ENCODE results near the gene FANCE. TPM values are rescaled to one million over a fixed set of nuclear protein-coding genes. Genes with fewer than 3 reads are reported as not detected.

FANCE gene
- total RNA-seq, 1 experiment from 2014 or later = 4.3 TPM

DNA sequence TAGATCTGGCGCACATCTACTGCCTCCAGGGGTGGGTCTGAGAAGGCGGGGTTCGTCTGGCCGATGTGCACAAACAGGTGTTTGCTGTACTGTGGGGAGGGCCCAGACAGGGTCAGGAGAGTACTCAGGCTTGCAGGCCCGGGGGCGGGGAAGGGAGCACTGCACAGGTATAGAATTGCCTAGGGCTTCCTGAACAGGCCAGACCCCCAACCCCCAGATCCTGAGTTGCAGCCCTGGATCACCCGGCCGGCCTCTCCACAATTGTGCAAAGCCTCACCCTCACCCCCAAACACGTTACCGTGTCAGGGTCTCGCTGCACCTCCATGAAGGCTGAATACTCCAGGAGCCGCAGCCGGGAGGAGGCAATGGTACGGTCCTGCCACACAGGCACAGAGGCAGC lies 23.9 kb downstream of the FANCE start:
- TF ChIP-seq POLR2AphosphoS5 (IDR thresholded peaks at IDR 0.05; ENCODE audit: low read depth, low read length) = no peak
- no peak for TF ChIP-seq TCF7L2 (IDR thresholded peaks at IDR 0.05; ENCODE audit: low read depth, low read length)
- TF ChIP-seq CTCF (IDR thresholded peaks at IDR 0.05) = no peak
- ATAC-seq = no peak
- CTCF ChIA-PET = no interaction called here
- no peak for DNase-seq (ENCODE audit: low read depth, low spot score)
- H3K27ac ChIP-seq (ENCODE audit: low read length) = no peak overlapping the region
- peaks cover 8% of the 10 kb centered on the region; the same call in 1 of the 2 replicates for H3K36me3 ChIP-seq (ENCODE audit: control insufficient read depth, insufficient read depth, low read length)
- H3K9me3 ChIP-seq (ENCODE audit: control insufficient read depth, insufficient read depth, low read depth, low read length) = no peaks in the 10 kb centered on the region
- H3K4me1 ChIP-seq (ENCODE audit: control insufficient read depth, insufficient read depth, low read length) = peaks cover 26% of the 10 kb centered on the region
- intact Hi-C loops (cut with micrococcal nuclease; ENCODE audit: unreplicated experiment) (no loop called here), in situ Hi-C loops (cut with HindIII; ENCODE audit: low pct_unique_long_range_greater_than_20kb, low sequenced_read_pairs) (no loop called here)
- H3K4me3 ChIP-seq (ENCODE audit: low read depth in 2 of 2, low read length in 2 of 2) = no peak overlapping the region
- no peaks in the 10 kb centered on the region for H3K27me3 ChIP-seq (ENCODE audit: control insufficient read depth, insufficient read depth, low read length)
- no TSS peak for BruUV-seq (replicated peaks)
- POLR2A ChIA-PET = no interaction called here

- H3K36me3 ChIP-seq (ENCODE audit: control insufficient read depth, insufficient read depth, low read length) = peaks cover 5% of the 10 kb centered on the region; the same call in 1 of the 2 replicates
- in situ Hi-C loops (cut with HindIII; ENCODE audit: low pct_unique_long_range_greater_than_20kb, low sequenced_read_pairs) = no loop called here
- CTCF ChIA-PET = interaction anchor here (0.6 kb wide), 1 partner anchor 136 kb away, joined by 8 read pairs; no protein-coding TSS in a partner anchor
Observed at GRCh38 chr6:35477028-35477427, 24.9 kb downstream of the FANCE start.

More at GRCh38 chr6:35477028-35477427, 24.9 kb downstream of the FANCE start:
- ATAC-seq (no peak), DNase-seq (ENCODE audit: low read depth, low spot score) (no peak)
- no peak for TF ChIP-seq POLR2AphosphoS5 (IDR thresholded peaks at IDR 0.05; ENCODE audit: low read depth, low read length)
- TF ChIP-seq, protein P1, sequence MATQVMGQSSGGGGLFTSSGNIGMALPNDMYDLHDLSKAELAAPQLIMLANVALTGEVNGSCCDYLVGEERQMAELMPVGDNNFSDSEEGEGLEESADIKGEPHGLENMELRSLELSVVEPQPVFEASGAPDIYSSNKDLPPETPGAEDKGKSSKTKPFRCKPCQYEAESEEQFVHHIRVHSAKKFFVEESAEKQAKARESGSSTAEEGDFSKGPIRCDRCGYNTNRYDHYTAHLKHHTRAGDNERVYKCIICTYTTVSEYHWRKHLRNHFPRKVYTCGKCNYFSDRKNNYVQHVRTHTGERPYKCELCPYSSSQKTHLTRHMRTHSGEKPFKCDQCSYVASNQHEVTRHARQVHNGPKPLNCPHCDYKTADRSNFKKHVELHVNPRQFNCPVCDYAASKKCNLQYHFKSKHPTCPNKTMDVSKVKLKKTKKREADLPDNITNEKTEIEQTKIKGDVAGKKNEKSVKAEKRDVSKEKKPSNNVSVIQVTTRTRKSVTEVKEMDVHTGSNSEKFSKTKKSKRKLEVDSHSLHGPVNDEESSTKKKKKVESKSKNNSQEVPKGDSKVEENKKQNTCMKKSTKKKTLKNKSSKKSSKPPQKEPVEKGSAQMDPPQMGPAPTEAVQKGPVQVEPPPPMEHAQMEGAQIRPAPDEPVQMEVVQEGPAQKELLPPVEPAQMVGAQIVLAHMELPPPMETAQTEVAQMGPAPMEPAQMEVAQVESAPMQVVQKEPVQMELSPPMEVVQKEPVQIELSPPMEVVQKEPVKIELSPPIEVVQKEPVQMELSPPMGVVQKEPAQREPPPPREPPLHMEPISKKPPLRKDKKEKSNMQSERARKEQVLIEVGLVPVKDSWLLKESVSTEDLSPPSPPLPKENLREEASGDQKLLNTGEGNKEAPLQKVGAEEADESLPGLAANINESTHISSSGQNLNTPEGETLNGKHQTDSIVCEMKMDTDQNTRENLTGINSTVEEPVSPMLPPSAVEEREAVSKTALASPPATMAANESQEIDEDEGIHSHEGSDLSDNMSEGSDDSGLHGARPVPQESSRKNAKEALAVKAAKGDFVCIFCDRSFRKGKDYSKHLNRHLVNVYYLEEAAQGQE (IDR thresholded peaks at IDR 0.05; ENCODE audit: insufficient read depth in 1 of 2, low read depth in 2 of 2, low read length in 1 of 2) = no peak
- no peak for TF ChIP-seq CTCF (IDR thresholded peaks at IDR 0.05)
- no peak for TF ChIP-seq TCF7L2 (IDR thresholded peaks at IDR 0.05; ENCODE audit: low read depth, low read length)
- TF ChIP-seq SIN3A (IDR thresholded peaks at IDR 0.05; ENCODE audit: borderline replicate concordance, insufficient read depth, low read depth, low read length) = no peak
- Histone ChIP-seq H3K27me3 (ENCODE audit: control insufficient read depth, insufficient read depth, low read length) (no peaks in the 10 kb centered on the region), H3K4me1 (ENCODE audit: control insufficient read depth, insufficient read depth, low read length) (peaks cover 15% of the 10 kb centered on the region), H3K4me3 (ENCODE audit: low read depth in 2 of 2, low read length in 2 of 2) (no peak overlapping the region), H3K9me3 (ENCODE audit: control insufficient read depth, insufficient read depth, low read depth, low read length) (no peaks in the 10 kb centered on the region), H3K27ac (ENCODE audit: low read length) (no peak overlapping the region)
- POLR2A ChIA-PET = no interaction called here
- intact Hi-C loops (cut with micrococcal nuclease; ENCODE audit: unreplicated experiment) = no loop called here
- BruUV-seq (replicated peaks) = no TSS peak
